ENCODE results near the gene RNU1-1. TPM values are rescaled to one million over a fixed set of nuclear protein-coding genes. Genes with fewer than 3 reads are reported as not detected.
"Not testable (repeated sequence)": the region's sequence is repeated elsewhere in the genome, so short reads cannot be mapped to it uniquely, and the experiment has no call there.

RNU1-1 gene
- total and polyA plus RNA-seq, 10 of the 15 experiments (the other 5 are each of a cell fraction or from before 2014, with no cell fraction given) = under 0.01 to 20,946 (median 4.7) TPM; not detected in 2

- H3K27ac ChIP-seq (ENCODE audit: control insufficient read depth, insufficient read depth); H4K20me1 ChIP-seq (ENCODE audit: control insufficient read depth, insufficient read depth); H3K9ac ChIP-seq (ENCODE audit: control insufficient read depth, insufficient read depth, low read length); POLR2A ChIA-PET; intact Hi-C loops (cut with micrococcal nuclease; ENCODE audit: unreplicated experiment); RAD21 ChIA-PET (ENCODE audit: unreplicated experiment); H2AFZ ChIP-seq (ENCODE audit: control insufficient read depth, low read depth, low read length); H3K9me3 ChIP-seq (replicated peaks; ENCODE audit: control insufficient read depth, insufficient read depth, low read length); FAIRE-seq; H3K4me2 ChIP-seq (ENCODE audit: control insufficient read depth, insufficient read depth); H3K4me1 ChIP-seq (ENCODE audit: control insufficient read depth, insufficient read depth, low read length); BruUV-seq (replicated peaks); in situ Hi-C loops (cut with MboI); H3K4me3 ChIP-seq; H3K27me3 ChIP-seq (replicated peaks in 1 of 2; ENCODE audit: control insufficient read depth in 2 of 2, insufficient read depth in 2 of 2, low read length in 1 of 2); H3K36me3 ChIP-seq (ENCODE audit: control insufficient read depth in 2 of 2, insufficient read depth in 2 of 2, low read length in 1 of 2); H3K79me2 ChIP-seq (ENCODE audit: control insufficient read depth, insufficient read depth, low read length): not testable (repeated sequence)
- ATAC-seq = peak; percentile 56
- peak; percentile 8; the same call in 1 of the 2 replicates for TF ChIP-seq IKZF1 (conservative IDR thresholded peaks at IDR 0.05)
- peak; percentile 1 for TF ChIP-seq SKIL (IDR thresholded peaks at IDR 0.05; ENCODE audit: low read depth, poor library complexity, severe bottlenecking)
- TF ChIP-seq BHLHE40 (IDR thresholded peaks at IDR 0.05; ENCODE audit: borderline replicate concordance in 1 of 2, low read depth in 2 of 2, low read length in 1 of 2) = 0 out of 4 replicates have a peak, but pooled peaks of 1 of the 2 experiments have one; percentile 5
- DNase-seq (ENCODE audit: low read depth, low spot score) = peak; percentile 53
- WGBS (ENCODE audit: insufficient coverage, insufficient replicate concordance, low lambda C conversion rate, missing lambda C conversion rate) = 25% methylated on average over 7 of the region's 7 CpGs
- CTCF ChIA-PET = interaction anchor here (0.6 to 0.7 kb wide), 2 partner anchors 52 to 288 kb away, joined by 3 read pairs; no protein-coding TSS in a partner anchor
- SMC1A ChIA-PET (ENCODE audit: uncharacterized antibody, unreplicated experiment) = interaction anchor here (1.0 kb wide), 1 partner anchor 106 kb away, joined by 3 read pairs; no protein-coding TSS in a partner anchor
Observed at GRCh38 chr1:16492937-16493336, 21.1 kb downstream of the RNU1-1 start.

DNA sequence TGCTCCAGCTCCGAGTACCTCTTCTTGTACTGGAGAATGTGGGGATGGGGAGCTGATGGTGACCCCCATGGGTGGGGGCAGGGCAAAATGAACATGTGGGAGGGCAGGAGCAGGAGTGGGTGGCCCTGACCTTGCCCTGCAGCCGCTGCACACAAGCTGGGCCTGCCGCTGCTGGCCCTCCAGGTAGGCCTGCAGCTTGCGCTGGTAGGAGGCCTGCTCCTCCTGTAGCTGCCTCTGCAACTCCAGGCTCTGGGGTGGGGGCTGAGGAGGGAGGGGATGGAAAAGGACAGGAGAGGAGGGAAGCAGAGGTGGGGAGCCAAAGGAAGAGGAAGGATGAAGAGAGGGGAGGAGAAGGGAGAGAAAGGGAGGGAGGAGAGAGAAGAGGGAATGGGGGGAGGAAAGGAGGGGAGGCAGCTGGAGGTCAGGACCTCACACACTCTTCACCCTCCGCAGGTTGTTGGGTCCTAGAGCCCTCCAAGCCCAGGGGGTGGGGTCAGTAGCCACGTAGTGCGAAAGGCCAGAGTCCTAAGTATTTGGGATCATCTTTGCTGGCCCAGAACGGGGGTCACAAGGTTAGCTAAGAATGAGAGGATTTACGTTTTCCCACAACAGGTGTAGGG, 22.9 kb downstream of the RNU1-1 start:
- Histone ChIP-seq H3K4me2 (ENCODE audit: control insufficient read depth, insufficient read depth) (no peak overlapping the region), H3K4me1 (ENCODE audit: control insufficient read depth, insufficient read depth, low read length) (peaks cover 3% of the 10 kb centered on the region; the same call in 1 of the 2 replicates), H3K27ac (ENCODE audit: control insufficient read depth, insufficient read depth) (no peak overlapping the region), H3K4me3 (no peak overlapping the region), H3K9me3 (replicated peaks; ENCODE audit: control insufficient read depth, insufficient read depth, low read length) (no peaks in the 10 kb centered on the region), H4K20me1 (ENCODE audit: control insufficient read depth, insufficient read depth) (no peaks in the 10 kb centered on the region), H3K9ac (ENCODE audit: control insufficient read depth, insufficient read depth, low read length) (no peak overlapping the region), H2AFZ (ENCODE audit: control insufficient read depth, low read depth, low read length) (no peak overlapping the region), H3K27me3 (replicated peaks in 1 of 2; ENCODE audit: control insufficient read depth in 2 of 2, insufficient read depth in 2 of 2, low read length in 1 of 2) (no peaks in the 10 kb centered on the region), H3K36me3 (ENCODE audit: control insufficient read depth in 2 of 2, insufficient read depth in 2 of 2, low read length in 1 of 2) (no peaks in the 10 kb centered on the region; a peak in 1 of 4 replicates), H3K79me2 (ENCODE audit: control insufficient read depth, insufficient read depth, low read length) (no peaks in the 10 kb centered on the region; the same call in 1 of the 2 replicates)
- RAD21 ChIA-PET (ENCODE audit: unreplicated experiment) = no interaction called here
- intact Hi-C loops (cut with micrococcal nuclease; ENCODE audit: unreplicated experiment) (no loop called here), in situ Hi-C loops (cut with MboI) (no loop called here)
- SMC1A ChIA-PET (ENCODE audit: uncharacterized antibody, unreplicated experiment) = no interaction called here
- no TSS peak for BruUV-seq (replicated peaks)
- FAIRE-seq (no peak), DNase-seq (ENCODE audit: low read depth, low spot score) (no peak), ATAC-seq (no peak; the same call in 2 of the 3 replicates)
- POLR2A ChIA-PET = no interaction called here
- CTCF ChIA-PET = no interaction called here
- TF ChIP-seq, protein P1, sequence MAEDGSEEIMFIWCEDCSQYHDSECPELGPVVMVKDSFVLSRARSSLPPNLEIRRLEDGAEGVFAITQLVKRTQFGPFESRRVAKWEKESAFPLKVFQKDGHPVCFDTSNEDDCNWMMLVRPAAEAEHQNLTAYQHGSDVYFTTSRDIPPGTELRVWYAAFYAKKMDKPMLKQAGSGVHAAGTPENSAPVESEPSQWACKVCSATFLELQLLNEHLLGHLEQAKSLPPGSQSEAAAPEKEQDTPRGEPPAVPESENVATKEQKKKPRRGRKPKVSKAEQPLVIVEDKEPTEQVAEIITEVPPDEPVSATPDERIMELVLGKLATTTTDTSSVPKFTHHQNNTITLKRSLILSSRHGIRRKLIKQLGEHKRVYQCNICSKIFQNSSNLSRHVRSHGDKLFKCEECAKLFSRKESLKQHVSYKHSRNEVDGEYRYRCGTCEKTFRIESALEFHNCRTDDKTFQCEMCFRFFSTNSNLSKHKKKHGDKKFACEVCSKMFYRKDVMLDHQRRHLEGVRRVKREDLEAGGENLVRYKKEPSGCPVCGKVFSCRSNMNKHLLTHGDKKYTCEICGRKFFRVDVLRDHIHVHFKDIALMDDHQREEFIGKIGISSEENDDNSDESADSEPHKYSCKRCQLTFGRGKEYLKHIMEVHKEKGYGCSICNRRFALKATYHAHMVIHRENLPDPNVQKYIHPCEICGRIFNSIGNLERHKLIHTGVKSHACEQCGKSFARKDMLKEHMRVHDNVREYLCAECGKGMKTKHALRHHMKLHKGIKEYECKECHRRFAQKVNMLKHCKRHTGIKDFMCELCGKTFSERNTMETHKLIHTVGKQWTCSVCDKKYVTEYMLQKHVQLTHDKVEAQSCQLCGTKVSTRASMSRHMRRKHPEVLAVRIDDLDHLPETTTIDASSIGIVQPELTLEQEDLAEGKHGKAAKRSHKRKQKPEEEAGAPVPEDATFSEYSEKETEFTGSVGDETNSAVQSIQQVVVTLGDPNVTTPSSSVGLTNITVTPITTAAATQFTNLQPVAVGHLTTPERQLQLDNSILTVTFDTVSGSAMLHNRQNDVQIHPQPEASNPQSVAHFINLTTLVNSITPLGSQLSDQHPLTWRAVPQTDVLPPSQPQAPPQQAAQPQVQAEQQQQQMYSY (CRISPR knock-in tag; IDR thresholded peaks at IDR 0.05) = no peak
- TF ChIP-seq RCOR1 (conservative IDR thresholded peaks at IDR 0.05; ENCODE audit: low read depth, low read length) (no peak), KAT2A (conservative IDR thresholded peaks at IDR 0.05; ENCODE audit: control insufficient read depth, low read depth, low read length) (no peak), RB1 (IDR thresholded peaks at IDR 0.05; ENCODE audit: borderline replicate concordance) (no peak), STAT3 (IDR thresholded peaks at IDR 0.05; ENCODE audit: low read depth, low read length) (no peak), NFIC (IDR thresholded peaks at IDR 0.05; ENCODE audit: low read depth, low read length) (no peak), IKZF2 (IDR thresholded peaks at IDR 0.05) (no peak)
- 57% methylated on average over 9 of the region's 9 CpGs for WGBS (ENCODE audit: insufficient coverage, insufficient replicate concordance, low lambda C conversion rate, missing lambda C conversion rate)

All from GM12878 (cell line).